Stimulated activated CD4-positive, alpha-beta T cell treated with anti-CD3 and anti-CD28 coated beads, Interleukin-4, amount 100 ng/mL, for 24 hours (primary cell): ENCODE data around the gene PP2D1.
"Not testable (repeated sequence)": the region's sequence is repeated elsewhere in the genome, so short reads cannot be mapped to it uniquely, and the experiment has no call there.

Experiments used
- DNase-seq: peaks from one replicate; pipeline ENCODE4 v3.0.0-alpha.2; 2020

The PP2D1 gene

GRCh38 chr3:19967208-19967607, 44.9 kb downstream of the PP2D1 start:
- DNase-seq: no peak

GRCh38 chr3:19961960-19962359, 50.1 kb downstream of the PP2D1 start:
- no peak for DNase-seq

- DNase-seq: no peak
These were observed 51.4 kb downstream of the PP2D1 start for GRCh38 chr3:19960696-19961095.

- no peak for DNase-seq
These were observed 52.6 kb downstream of the PP2D1 start for GRCh38 chr3:19959505-19959904.

- DNase-seq: not testable (repeated sequence)
These were observed 54.7 kb downstream of the PP2D1 start for GRCh38 chr3:19957354-19957753.

- no peak for DNase-seq
These were observed 57.4 kb downstream of the PP2D1 start for GRCh38 chr3:19954676-19955075.

- DNase-seq: no peak
These were observed 61.7 kb downstream of the PP2D1 start for GRCh38 chr3:19950316-19950715.

- DNase-seq: no peak
These were observed 63.9 kb downstream of the PP2D1 start for GRCh38 chr3:19948226-19948591.

- peak; percentile 52 for DNase-seq
These were observed 64.4 kb downstream of the PP2D1 start for GRCh38 chr3:19947549-19948225.

GRCh38 chr3:19946832-19947548, 65.1 kb downstream of the PP2D1 start, which contains the start of gene RAB5A:
Gene RAB5A, plus strand, starts transcription at chr3:19947097. Its CDS starts 3,802 bp downstream, at chr3:19950899.
- peak; percentile 97 for DNase-seq

- DNase-seq: no peak
These were observed 65.9 kb downstream of the PP2D1 start for GRCh38 chr3:19945969-19946831.

GRCh38 chr3:19945534-19945933, 66.5 kb downstream of the PP2D1 start:
- no peak for DNase-seq

- no peak for DNase-seq
These were observed 71.4 kb downstream of the PP2D1 start for GRCh38 chr3:19940643-19941042.

- no peak for DNase-seq
These were observed 73.8 kb downstream of the PP2D1 start for GRCh38 chr3:19938295-19938627.

- DNase-seq: no peak
These were observed 74.4 kb downstream of the PP2D1 start for GRCh38 chr3:19937459-19938294.
